Gastroesophageal sphincter (tissue), 3 donors: ENCODE data around the gene SLTM.

Experiments
- EP300 ChIP-seq: sonication (generic); formaldehyde crosslinking; IDR thresholded peaks from one replicate; pipeline ENCODE4 v1.6.1; 2017; ENCODE audit warnings: antibody characterized with exemption, mild to moderate bottlenecking
- POLR2A ChIP-seq, 2 donors: fragments of 450-650 bp; IDR thresholded peaks; one replicate each; pipeline ENCODE4 v1.6.1; 2017; ENCODE audit warnings: antibody characterized with exemption in 2 of 2, mild to moderate bottlenecking in 2 of 2, moderate library complexity in 1 of 2
- POLR2AphosphoS5 ChIP-seq: sonication (generic); formaldehyde crosslinking; IDR thresholded peaks from one replicate; pipeline ENCODE4 v1.6.1; 2017; ENCODE audit warnings: antibody characterized with exemption
- TF ChIP-seq, protein P1 (sequence below), 4 experiments: fragments of 200-600 bp in 2 of 4; fragments of 450-650 bp in 2 of 4; sonication (generic) in 1 of 4; IDR thresholded peaks; one replicate each; pipeline ENCODE4 v1.5.1; 2017 to 2019; ENCODE audit warnings: antibody characterized with exemption in 4 of 4, mild to moderate bottlenecking in 2 of 4, moderate library complexity in 2 of 4

DNA sequence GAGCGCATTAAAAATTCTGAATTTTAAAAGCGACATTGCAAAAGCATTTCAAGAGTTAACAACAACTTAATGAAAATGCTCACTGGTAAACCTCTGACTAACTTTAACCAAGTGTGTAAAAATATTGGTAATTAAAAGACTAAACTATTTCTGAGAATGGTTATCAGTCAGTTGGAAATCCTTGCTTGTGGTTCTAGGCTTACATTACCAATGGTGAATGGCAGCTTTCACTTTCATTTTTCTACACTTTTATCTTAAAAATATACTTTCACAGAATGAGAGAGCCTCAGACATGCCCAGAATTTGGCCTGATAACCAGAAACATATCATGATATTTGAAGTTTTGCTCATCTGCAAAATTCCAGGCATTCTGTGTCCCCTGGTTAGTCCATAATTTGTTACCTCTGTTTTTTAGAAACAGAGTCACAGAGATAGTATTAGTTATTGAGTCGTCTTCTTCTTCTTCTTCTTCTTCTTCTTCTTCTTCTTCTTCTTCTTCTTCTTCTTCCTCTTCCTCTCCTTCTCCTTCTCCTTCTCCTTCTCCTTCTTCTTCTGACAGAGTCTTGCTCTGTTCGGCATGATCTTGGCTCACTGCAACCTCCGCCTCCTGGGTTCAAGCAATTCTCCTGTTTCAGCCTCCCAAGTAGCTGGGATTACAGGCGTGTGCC lies 48.5 kb upstream of the SLTM start:
- TF ChIP-seq, protein P1, sequence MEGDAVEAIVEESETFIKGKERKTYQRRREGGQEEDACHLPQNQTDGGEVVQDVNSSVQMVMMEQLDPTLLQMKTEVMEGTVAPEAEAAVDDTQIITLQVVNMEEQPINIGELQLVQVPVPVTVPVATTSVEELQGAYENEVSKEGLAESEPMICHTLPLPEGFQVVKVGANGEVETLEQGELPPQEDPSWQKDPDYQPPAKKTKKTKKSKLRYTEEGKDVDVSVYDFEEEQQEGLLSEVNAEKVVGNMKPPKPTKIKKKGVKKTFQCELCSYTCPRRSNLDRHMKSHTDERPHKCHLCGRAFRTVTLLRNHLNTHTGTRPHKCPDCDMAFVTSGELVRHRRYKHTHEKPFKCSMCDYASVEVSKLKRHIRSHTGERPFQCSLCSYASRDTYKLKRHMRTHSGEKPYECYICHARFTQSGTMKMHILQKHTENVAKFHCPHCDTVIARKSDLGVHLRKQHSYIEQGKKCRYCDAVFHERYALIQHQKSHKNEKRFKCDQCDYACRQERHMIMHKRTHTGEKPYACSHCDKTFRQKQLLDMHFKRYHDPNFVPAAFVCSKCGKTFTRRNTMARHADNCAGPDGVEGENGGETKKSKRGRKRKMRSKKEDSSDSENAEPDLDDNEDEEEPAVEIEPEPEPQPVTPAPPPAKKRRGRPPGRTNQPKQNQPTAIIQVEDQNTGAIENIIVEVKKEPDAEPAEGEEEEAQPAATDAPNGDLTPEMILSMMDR (IDR thresholded peaks at IDR 0.05): no peak
- TF ChIP-seq POLR2AphosphoS5 (no peak), POLR2A (IDR thresholded peaks at IDR 0.05) (no peak), EP300 (no peak)
